HG03280 (cell line): ENCODE data around the gene SMYD2.

Experiments
- ATAC-seq: cut with Tn5 transposase; IDR thresholded peaks from one replicate; pipeline ENCODE4 v1.9.1; 2021; ENCODE audit warnings: mild to moderate bottlenecking, moderate library complexity; ENCODE audit not compliant: unreplicated experiment

SMYD2 gene, protein sequence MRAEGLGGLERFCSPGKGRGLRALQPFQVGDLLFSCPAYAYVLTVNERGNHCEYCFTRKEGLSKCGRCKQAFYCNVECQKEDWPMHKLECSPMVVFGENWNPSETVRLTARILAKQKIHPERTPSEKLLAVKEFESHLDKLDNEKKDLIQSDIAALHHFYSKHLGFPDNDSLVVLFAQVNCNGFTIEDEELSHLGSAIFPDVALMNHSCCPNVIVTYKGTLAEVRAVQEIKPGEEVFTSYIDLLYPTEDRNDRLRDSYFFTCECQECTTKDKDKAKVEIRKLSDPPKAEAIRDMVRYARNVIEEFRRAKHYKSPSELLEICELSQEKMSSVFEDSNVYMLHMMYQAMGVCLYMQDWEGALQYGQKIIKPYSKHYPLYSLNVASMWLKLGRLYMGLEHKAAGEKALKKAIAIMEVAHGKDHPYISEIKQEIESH

DNA sequence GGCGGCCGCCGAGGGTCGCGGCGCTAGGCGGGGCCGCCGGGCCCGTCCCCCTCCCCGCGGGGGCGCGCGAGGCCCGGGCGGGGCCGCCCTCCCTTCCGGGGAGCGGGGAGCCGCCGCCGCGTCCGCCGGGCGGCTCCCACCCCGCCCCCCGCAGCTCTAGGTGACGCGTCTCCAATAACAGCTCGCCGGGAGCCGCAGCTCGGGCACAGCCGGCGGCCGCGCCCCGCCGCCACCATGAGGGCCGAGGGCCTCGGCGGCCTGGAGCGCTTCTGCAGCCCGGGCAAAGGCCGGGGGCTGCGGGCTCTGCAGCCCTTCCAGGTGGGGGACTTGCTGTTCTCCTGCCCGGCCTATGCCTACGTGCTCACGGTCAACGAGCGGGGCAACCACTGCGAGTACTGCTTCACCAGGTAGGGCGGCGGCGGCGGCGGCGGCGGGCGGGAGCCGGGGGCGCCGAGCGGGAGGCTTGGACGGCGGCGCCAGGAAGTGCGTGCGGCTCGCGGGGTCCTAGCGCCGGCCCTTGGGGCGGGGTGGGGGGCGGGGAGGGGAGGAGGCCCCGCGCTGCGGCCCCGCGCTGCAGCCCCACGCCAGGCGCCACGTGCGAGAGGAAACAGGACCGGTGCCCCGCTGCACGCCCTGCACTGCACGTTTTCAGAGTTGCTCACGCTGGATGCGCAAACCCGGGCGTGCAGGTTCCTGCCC lies at the start of gene SMYD2:
TSS of gene SMYD2 (plus strand) at position 139 of the 699 bp plus-strand sequence. CDS start at position 235, 96 bp downstream.
- ATAC-seq = peak; percentile 80

DNA sequence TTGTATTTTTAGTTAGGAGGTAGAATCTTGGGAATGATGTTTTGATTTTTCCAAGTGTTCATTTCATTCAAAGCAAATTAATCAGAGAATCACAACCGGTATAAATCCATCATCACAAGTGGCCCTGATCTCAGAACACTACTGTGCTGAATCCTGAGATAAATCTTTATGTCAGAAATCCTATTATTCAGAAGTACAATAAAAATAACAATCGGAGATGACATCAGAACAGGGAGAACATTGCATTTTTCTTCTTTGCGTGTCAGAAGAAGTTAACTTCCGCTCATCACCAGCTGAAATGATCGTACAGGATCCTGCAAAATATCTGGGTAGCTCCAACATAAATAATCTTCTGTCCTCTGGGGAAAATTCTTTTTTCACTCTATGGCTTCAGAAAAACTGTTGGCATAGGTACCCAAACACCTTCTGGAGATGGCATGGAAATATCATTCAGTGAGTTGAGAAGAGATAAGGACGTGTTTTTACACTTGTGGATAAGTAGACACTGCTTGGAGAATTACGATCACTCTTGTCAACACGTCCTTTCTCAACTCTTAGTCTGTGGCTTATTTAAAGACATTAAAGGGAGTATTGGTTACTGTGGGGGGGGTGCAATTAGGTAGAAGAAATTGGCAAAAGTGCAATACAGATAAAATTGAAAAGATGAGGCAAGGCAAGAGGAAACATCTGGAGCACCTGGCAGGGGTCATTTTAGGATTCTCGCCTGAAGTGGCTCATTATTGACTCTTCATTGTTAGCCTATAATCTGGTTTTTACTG lies 46.9 kb upstream of the SMYD2 start:
- no peak for ATAC-seq

DNA sequence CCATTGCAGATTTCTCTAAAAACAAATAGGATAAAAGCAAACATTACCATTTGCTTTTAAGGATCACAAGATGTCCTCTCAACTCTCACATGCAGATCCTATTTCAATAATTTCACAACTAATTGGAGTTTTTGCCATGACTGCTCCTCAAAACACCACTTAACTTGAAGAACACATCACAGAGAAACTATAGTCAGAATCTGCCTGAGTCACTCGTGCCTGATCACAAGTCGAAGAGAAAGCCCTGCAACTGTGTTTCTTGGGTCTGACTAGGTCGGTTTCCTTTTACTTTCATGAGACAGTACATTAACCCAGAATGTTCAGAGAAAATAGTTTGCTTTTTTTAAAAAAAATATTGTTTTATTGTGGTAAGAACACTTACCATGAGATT lies 46.3 kb upstream of the SMYD2 start:
- ATAC-seq = no peak

DNA sequence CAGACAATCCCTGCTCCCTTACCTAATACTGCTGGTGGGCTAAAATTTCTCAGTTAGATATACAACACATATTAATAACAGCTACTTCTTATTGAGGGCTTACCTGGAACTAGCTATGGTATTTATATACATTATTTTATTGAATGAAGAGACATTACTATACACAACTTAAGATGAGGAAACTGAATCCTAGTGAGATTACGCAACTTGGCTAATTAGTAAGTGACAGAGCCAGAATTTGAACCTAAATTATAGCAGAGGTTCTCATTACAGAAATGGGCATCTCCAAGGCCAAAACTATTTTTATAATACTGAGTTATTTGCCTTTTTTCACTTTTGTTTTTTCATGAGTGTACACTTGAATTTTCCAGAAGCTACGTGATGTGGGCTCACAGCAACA lies 44.5 kb upstream of the SMYD2 start:
- ATAC-seq = no peak

DNA sequence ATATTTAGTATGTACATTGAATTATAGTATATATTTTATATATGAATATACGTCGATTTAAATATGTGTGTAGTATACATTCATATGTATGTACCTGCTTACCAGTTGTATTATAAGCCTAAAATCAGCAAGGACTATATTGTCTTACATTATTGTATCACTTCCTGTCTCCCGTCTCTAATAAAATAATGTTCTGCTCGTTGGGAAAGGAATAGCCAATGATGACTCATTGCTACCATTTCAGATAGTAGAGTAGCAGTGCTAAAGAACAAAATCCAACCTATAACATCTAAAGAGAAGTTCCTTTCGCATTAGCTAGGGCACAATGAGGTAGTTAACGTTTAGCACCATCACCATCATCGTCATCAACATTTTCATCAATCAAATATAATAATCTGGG lies 39.9 kb upstream of the SMYD2 start:
- no peak for ATAC-seq

DNA sequence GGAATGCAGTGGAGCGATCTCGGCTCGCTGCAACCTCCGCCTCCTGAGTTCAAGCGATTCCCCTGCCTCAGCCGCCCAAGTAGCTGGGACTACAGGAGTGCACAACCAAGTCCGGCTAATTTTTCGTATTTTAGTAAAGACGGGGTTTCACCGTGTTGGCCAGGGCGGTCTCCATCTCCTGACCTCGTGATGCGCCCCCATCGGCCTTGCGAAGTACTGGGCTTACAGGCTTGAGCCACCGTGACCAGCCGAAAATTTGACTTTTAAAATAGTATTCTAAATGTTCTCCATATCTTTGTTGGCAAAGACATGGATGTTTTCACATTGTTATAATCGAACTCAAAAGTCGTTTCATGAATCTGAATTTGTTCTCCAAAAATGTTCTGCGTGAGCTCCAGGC lies 36.7 kb upstream of the SMYD2 start:
- ATAC-seq = no peak

DNA sequence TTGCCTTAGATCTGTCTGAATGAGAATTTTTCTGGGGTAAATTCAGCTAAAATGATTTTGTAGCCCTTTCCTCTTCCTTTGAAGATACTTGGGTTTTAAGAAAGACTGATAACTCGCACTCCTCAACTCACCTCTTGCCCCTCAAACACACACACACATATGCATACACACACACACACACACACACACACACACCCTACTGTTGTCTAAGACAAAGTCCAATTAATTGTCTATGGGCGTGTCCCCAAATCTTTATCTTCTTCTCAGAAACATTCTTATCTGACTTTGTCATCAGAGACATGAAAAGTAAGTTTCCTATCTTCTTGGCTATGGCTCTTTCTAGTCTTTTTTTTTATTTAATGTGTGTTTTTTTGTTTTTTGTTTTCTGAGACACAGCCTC lies 36.1 kb upstream of the SMYD2 start:
- no peak for ATAC-seq

DNA sequence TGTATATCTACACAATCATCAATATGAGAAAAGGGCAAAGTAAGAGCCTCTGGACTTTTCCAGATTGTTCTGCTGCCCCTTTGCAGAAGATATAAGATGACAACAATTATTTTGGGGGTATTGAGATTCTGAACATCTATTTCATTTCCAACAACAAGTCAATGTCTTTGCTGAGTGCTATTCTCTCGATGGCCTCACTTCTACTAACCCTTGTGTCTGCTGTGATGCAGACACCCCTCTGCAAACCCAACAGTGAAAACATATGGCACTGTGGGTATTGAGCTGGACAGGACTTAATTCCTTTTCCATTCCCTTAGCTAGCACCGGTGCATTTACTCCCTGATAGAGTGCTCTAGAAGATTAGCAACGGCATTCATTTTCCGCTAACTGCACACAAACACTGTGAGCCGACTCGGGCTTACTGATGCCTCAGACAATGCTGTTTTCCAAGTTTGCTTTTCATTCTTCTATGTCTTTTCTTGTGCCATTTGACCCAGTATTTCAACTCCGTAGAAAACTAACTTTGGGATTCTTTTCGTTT lies 33.4 kb upstream of the SMYD2 start:
- no peak for ATAC-seq

DNA sequence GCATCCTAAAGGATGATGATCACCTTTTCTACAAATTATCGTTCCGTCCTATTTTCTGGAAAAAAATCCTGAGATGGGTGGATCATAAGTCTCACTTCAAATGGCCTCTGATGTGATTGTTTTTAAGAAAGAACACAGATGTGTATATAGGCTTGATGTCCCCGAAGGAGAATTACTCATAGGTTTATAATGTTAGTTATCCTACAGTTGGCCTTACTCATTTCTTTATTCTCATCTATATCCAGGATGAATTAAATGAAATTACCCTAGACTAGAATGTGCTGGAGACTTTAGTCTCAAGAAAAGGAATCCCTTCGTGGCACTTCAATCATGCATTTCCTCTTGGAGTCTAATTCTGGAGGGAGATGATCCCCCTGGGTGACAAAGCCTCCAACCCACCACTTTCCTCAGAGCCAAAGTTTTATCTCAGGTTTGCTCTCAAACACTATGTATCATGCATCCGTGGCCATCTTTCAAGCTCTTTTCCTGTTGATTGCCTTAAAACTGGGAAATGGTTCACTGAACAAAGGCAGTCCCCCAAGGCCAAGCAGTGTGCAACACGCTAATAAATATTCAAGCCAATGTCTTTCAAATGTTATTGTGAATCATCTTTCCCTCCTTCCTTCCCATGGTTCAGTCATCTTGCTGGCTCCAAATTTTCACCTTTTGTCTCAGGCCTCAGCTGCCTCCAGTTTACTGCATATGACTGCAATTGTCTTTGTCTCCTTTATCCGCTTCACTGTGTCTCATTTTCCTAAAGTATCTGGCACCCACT lies 32.5 kb upstream of the SMYD2 start:
- no peak for ATAC-seq

DNA sequence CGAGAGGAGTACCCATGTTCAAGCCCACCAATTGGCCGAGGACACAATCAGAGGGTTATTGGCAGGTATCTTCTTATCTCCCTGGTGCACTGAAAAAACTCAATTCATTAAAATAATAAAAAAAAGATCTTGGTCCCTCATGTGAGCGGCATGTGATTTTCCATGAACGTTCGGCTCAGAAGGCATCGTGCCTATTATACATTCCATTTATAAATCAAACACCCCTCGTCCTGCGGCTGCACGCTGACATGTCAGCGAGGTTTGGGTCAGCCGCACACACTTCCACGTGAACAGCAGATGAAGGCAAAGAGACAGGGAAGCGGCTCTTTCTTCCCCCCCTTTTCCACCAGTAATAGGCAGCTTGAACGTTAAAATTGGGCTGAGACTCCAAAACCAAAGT lies 31.3 kb upstream of the SMYD2 start:
- ATAC-seq = no peak

DNA sequence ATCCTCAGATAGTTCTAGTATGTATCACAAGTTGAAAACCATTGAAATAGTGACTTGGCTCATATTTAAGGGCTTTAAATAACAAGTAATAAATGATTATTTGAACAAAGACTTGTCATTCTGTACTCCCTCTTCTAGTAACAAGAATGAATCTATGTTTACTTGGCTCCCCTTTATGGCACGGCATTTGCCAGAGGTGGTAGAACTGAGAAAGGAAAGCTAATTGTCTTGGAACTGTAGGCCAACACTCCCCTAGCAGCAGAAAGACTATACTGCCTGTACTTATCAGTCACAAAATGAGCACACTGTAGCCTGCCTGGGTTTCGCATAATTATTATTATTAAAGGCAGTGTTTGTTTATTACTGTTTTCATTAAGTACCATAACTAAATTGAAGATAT lies 29.6 kb upstream of the SMYD2 start:
- ATAC-seq = no peak

DNA sequence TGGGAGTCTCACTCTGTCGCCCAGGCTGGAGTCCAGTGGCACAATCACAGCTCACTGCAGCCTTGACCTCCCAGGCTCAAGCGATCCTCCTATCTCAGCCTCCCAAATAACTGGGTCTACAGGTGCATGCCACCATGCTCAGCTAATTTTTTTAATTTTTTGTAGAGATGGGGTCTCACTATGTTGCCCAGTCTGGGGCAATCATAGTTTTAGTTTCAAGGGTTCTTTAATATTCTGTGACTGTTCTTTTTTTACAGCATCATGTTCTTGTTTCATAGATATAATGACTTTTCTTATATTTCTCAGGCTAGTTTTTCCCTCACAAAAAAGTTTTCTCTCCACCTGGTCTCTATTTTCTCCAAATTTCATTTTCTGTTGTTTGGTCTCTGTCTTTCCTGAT lies 25.4 kb upstream of the SMYD2 start:
- ATAC-seq = no peak

DNA sequence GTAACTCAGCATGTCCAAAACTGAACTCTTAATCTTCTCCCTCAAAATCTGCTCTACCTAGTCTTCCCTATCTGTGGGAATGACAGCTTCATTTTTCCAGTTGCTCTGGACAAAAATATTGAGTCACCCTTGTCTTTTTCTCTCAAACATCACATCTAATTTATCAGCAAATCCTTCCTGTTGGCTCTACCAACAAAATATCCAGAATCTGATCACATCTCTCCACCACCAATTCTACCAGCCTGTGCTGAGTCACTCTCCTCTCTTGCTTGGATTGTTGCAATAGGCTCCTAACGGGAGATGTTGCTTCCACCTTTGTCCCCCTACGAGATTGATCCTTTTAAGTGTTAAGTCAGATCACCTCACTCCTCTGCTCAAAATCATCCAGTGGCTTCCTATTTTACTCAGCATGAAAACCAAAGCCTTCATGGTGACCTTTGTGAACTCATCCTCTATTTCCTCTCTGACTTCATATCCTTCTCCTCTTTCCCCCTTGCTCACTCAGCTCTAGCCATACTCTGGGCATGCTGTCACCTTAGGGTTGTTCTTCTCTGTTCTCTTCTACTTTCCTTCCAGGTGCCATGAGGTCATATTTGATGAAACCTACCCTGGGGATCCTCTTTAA lies 21.5 kb upstream of the SMYD2 start:
- ATAC-seq = no peak

DNA sequence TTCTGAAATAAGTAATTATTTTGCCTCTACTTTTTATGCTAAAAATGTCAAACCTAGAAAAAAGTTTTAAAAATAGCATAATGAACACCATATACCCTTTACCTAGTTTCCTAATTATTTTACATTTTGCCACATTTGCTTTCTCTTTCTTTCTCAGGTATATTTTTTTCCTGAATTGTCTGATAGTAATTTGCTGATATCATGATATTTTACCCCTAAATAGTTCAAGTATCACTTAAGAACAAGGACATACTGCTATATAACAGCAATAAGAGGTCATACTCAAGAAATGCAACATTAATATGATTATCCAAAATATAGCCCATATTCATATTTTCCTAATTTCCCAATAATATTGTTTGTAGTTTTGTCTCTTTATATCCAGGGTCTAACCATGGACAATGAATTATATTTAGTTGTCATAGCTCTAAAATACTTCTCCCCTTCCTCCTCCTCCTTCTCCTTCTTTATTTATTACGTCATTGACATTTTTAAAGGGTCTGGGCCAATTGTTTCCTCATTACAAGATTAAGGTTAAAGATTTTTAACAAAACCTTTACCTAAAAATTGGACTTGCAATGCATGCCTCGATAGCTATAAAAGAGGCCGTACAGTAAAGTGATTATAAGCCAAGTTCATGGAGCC lies 20.3 kb upstream of the SMYD2 start:
- ATAC-seq = no peak

DNA sequence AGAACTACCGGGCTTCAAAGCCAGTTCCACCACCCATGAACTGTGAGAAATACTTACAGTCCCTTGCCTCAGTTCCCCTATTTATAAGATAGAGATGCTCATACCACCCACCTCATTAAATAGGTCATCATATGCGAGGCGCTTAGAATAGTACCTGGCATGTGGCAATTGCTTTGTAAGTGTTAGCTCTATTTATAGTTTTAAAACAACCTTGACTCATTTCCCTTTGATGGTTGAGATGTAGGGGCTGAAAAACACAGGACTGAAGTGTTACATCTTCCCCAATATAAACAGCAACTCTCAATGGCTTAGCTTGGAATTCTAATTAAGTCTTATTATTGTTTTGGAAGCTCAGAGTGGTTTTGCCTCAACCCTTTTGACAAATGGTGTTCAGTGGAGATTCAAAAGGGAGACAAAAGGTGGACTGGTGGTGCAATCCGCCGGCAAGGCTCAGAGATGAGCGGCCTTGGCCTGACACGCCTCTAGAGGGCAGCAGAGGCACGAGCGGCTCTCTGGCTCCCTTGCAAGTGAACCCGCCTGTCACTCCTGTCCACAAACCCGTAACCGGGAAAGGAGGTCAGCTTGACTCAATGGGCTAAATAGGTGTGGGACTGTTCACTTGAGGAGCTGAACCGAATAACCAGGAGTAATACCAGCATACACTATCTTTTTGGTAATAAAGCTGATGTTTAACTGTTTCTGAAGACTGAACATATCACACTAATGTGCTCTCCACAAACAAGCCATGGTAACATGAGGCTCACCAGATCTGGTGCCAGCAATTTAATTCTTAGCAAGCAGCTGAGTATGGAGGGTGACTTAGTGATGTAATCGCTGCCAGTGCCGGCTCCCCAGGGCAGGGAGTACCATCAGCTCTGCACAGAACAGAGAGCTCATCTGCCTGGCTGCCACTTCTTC lies 19.5 kb upstream of the SMYD2 start:
- ATAC-seq = peak; percentile 95

DNA sequence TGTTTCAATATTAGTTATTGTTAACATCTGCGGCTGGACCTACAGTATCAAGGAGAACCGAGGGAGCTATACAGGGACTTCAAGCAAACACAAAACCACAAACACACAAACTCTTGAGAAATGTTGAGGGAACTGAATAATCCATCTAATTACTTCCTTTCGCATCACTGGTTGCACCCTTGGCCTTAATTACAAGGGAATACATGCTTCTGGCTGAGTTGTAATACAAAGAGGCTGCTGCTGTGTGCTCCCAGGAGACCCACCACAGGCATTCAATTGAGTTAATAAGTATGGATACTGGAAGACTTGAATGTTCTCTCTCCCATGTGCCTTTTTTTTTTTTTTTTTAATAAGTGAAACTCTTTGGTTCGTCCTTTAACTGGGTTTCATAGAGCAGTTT lies 16.8 kb upstream of the SMYD2 start:
- ATAC-seq = no peak

DNA sequence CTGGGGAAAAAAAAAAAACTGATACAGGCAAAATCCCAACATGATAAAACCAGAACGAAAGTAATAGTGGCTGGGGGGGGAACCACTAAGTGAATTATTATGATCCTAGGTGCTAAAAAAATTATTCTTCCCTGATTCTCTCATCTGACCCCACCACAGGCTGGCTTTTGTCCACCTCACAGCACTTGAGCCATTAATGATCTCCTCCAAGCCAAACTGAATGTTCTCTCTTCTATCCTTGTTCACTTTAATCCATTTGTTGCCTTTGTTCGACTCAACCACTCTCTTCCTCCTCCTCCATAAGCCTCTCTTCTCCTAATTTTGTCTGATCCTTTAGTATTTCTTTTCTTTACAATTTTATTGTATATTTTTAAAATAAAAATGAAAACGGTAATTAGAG lies 16.0 kb upstream of the SMYD2 start:
- ATAC-seq = no peak

DNA sequence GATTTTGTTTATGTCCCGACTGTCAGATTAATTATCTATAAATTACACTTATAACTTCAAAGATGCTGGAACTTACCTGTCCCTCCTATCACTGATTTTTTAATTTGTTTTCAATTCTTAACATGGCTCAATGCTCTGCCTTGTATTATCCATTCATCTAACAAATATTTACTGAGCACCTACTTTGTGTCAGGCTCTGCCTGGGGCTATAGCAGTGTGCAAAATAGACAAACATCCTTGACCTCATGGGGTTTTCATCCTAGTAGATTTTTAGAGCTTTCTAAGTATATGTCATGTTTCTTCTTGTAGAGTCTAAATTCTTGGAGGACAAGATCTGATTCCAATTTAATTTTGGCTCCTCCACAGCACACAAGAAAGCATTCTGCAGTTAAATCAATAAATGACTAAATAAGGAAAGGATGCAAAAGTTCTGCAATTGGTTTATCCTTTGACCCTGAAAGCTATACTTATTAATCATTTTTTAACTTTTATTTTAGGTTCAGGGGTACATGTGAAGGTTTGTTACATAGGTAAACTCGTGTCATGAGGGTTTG lies 10.8 kb upstream of the SMYD2 start:
- no peak for ATAC-seq
